Astrocyte of the cerebellum (primary cell): ENCODE measurements around the gene CSNK2A2.

Experiments used
- DNase-seq: peaks from one replicate; pipeline ENCODE4 v3.0.0-alpha.2; 2011; ENCODE audit warnings: low read depth
- H3K4me3 ChIP-seq: 2 replicates; pipeline ENCODE4 v1.5.1; 2011; ENCODE audit warnings: mild to moderate bottlenecking, low read depth, low read length, moderate library complexity
- CTCF ChIP-seq: IDR thresholded peaks from 2 replicates; pipeline ENCODE4 v1.5.1; 2012; ENCODE audit warnings: low read length, low read depth, moderate library complexity, mild to moderate bottlenecking; ENCODE audit errors: missing control alignments
- in situ Hi-C: cut with HindIII; loops from 2 replicates; pipeline ENCODE4 v1.10.0; 2017; ENCODE audit warnings: low sequenced_read_pairs

Gene CSNK2A2

GRCh38 chr16:58198022-58198683 lies at the start of gene CSNK2A2:
CSNK2A2 (minus strand) TSS chr16:58198106; CDS start chr16:58197736, 370 bp downstream.
- peak; percentile 9 for DNase-seq
- no peak for TF ChIP-seq CTCF
- in situ Hi-C loops, result no loop called here
- H3K4me3 ChIP-seq, result peak within 1 kb of the TSS; percentile 65

- in situ Hi-C loops, result no loop called here
- H3K4me3 ChIP-seq, result no peak overlapping the region
Measured at GRCh38 chr16:58243528-58244004, 45.7 kb upstream of the CSNK2A2 start.

GRCh38 chr16:58236831-58237230 lies 38.9 kb upstream of the CSNK2A2 start:
- in situ Hi-C loops, result no loop called here
- H3K4me3 ChIP-seq, result no peak overlapping the region
- no peak for TF ChIP-seq CTCF

More at GRCh38 chr16:58243528-58244004, 45.7 kb upstream of the CSNK2A2 start:
- no peak for DNase-seq
- TF ChIP-seq CTCF, result no peak

GRCh38 chr16:58236231-58236690 lies 38.4 kb upstream of the CSNK2A2 start:
- in situ Hi-C loops, result no loop called here
- H3K4me3 ChIP-seq, result peak overlapping the region; percentile 40
- no peak for TF ChIP-seq CTCF
- DNase-seq, result peak; percentile 15

More at GRCh38 chr16:58236831-58237230, 38.9 kb upstream of the CSNK2A2 start:
- DNase-seq, result no peak

GRCh38 chr16:58235663-58236062 lies 37.8 kb upstream of the CSNK2A2 start:
- H3K4me3 ChIP-seq, result no peak overlapping the region
- in situ Hi-C loops, result no loop called here
- TF ChIP-seq CTCF, result no peak
- DNase-seq, result no peak

- DNase-seq, result no peak
- H3K4me3 ChIP-seq, result no peak overlapping the region
- no peak for TF ChIP-seq CTCF
- in situ Hi-C loops, result no loop called here
Measured at GRCh38 chr16:58234831-58235595, 37.1 kb upstream of the CSNK2A2 start.
